ENCODE results near the gene ARNT2. TPM values are rescaled to one million over a fixed set of nuclear protein-coding genes. Genes with fewer than 3 reads are reported as not detected.

Gene ARNT2
- total RNA-seq, 1 donor from 2014 or later: not detected

- intact Hi-C loops (cut with micrococcal nuclease): loop anchor here (10.0 kb wide), 1 partner anchor 113 kb away; no protein-coding TSS in a partner anchor
- Mint-ChIP-seq H3K27ac (no peak overlapping the region), H3K4me3 (ENCODE audit: low read depth) (no peak overlapping the region), H3K9me3 (no peaks in the 10 kb centered on the region), H3K4me1 (ENCODE audit: low read depth) (peaks cover 6% of the 10 kb centered on the region), H3K27me3 (ENCODE audit: low read depth) (peaks cover 12% of the 10 kb centered on the region), H3K36me3 (ENCODE audit: low read depth) (no peaks in the 10 kb centered on the region)
- no peak for DNase-seq (ENCODE audit: low spot score)
Measured at GRCh38 chr15:80452166-80452565, 48.0 kb downstream of the ARNT2 start.

GRCh38 chr15:80455051-80455648, 51.0 kb downstream of the ARNT2 start:
- H3K36me3 Mint-ChIP-seq (ENCODE audit: low read depth): no peaks in the 10 kb centered on the region
- no peak for DNase-seq (ENCODE audit: low spot score)
- intact Hi-C loops (cut with micrococcal nuclease): loop anchor here (2.0 to 10.0 kb wide), 3 partner anchors 110 to 812 kb away; no protein-coding TSS in a partner anchor
- H3K9me3 Mint-ChIP-seq: no peaks in the 10 kb centered on the region
- no peak overlapping the region for H3K4me3 Mint-ChIP-seq (ENCODE audit: low read depth)
- peaks cover 15% of the 10 kb centered on the region for H3K27me3 Mint-ChIP-seq (ENCODE audit: low read depth)
- peaks cover 6% of the 10 kb centered on the region for H3K4me1 Mint-ChIP-seq (ENCODE audit: low read depth)
- no peak overlapping the region for H3K27ac Mint-ChIP-seq

- Mint-ChIP-seq H3K9me3 (no peaks in the 10 kb centered on the region), H3K4me3 (ENCODE audit: low read depth) (no peak overlapping the region), H3K27ac (no peak overlapping the region), H3K36me3 (ENCODE audit: low read depth) (no peaks in the 10 kb centered on the region), H3K4me1 (ENCODE audit: low read depth) (peaks cover 6% of the 10 kb centered on the region), H3K27me3 (ENCODE audit: low read depth) (peaks cover 15% of the 10 kb centered on the region)
- intact Hi-C loops (cut with micrococcal nuclease): loop anchor here (1.0 to 10.0 kb wide), 4 partner anchors 109 to 811 kb away; no protein-coding TSS in a partner anchor
- DNase-seq (ENCODE audit: low spot score): peak; percentile 41
Measured at GRCh38 chr15:80455668-80456442, 51.7 kb downstream of the ARNT2 start.

- Mint-ChIP-seq H3K36me3 (ENCODE audit: low read depth) (no peaks in the 10 kb centered on the region), H3K4me3 (ENCODE audit: low read depth) (no peak overlapping the region), H3K4me1 (ENCODE audit: low read depth) (peaks cover 6% of the 10 kb centered on the region), H3K27ac (no peak overlapping the region), H3K27me3 (ENCODE audit: low read depth) (peaks cover 17% of the 10 kb centered on the region), H3K9me3 (no peaks in the 10 kb centered on the region)
- intact Hi-C loops (cut with micrococcal nuclease): loop anchor here (1.0 to 10.0 kb wide), 2 partner anchors 108 to 513 kb away; no protein-coding TSS in a partner anchor
- no peak for DNase-seq (ENCODE audit: low spot score)
Measured at GRCh38 chr15:80456517-80457492, 52.6 kb downstream of the ARNT2 start.

- intact Hi-C loops (cut with micrococcal nuclease): loop anchor here (10.0 kb wide), 1 partner anchor 107 kb away; no protein-coding TSS in a partner anchor
- H3K27me3 Mint-ChIP-seq (ENCODE audit: low read depth): peaks cover 17% of the 10 kb centered on the region
- no peak overlapping the region for H3K27ac Mint-ChIP-seq
- H3K4me1 Mint-ChIP-seq (ENCODE audit: low read depth): peaks cover 6% of the 10 kb centered on the region
- no peaks in the 10 kb centered on the region for H3K9me3 Mint-ChIP-seq
- H3K4me3 Mint-ChIP-seq (ENCODE audit: low read depth): no peak overlapping the region
- no peaks in the 10 kb centered on the region for H3K36me3 Mint-ChIP-seq (ENCODE audit: low read depth)
- DNase-seq (ENCODE audit: low spot score): no peak
Measured at GRCh38 chr15:80457896-80458295, 53.7 kb downstream of the ARNT2 start.

- Mint-ChIP-seq H3K4me1 (ENCODE audit: low read depth) (peaks cover 6% of the 10 kb centered on the region), H3K27me3 (ENCODE audit: low read depth) (peaks cover 17% of the 10 kb centered on the region), H3K36me3 (ENCODE audit: low read depth) (no peaks in the 10 kb centered on the region), H3K9me3 (no peaks in the 10 kb centered on the region), H3K4me3 (ENCODE audit: low read depth) (no peak overlapping the region), H3K27ac (no peak overlapping the region)
- no peak for DNase-seq (ENCODE audit: low spot score)
- intact Hi-C loops (cut with micrococcal nuclease): loop anchor here (10.0 kb wide), 1 partner anchor 106 kb away; no protein-coding TSS in a partner anchor
Measured at GRCh38 chr15:80458580-80458979, 54.4 kb downstream of the ARNT2 start.

- peaks cover 6% of the 10 kb centered on the region for H3K4me1 Mint-ChIP-seq (ENCODE audit: low read depth)
- DNase-seq (ENCODE audit: low spot score): no peak
- intact Hi-C loops (cut with micrococcal nuclease): loop anchor here (10.0 kb wide), 1 partner anchor 105 kb away; no protein-coding TSS in a partner anchor
- H3K27me3 Mint-ChIP-seq (ENCODE audit: low read depth): peaks cover 14% of the 10 kb centered on the region
- H3K36me3 Mint-ChIP-seq (ENCODE audit: low read depth): no peaks in the 10 kb centered on the region
- H3K9me3 Mint-ChIP-seq: no peaks in the 10 kb centered on the region
- no peak overlapping the region for H3K27ac Mint-ChIP-seq
- H3K4me3 Mint-ChIP-seq (ENCODE audit: low read depth): no peak overlapping the region
Measured at GRCh38 chr15:80459380-80459779, 55.2 kb downstream of the ARNT2 start.

GRCh38 chr15:80459818-80460217, 55.6 kb downstream of the ARNT2 start:
- Mint-ChIP-seq H3K4me3 (ENCODE audit: low read depth) (no peak overlapping the region), H3K27ac (no peak overlapping the region), H3K4me1 (ENCODE audit: low read depth) (peaks cover 6% of the 10 kb centered on the region), H3K36me3 (ENCODE audit: low read depth) (no peaks in the 10 kb centered on the region), H3K9me3 (no peaks in the 10 kb centered on the region), H3K27me3 (ENCODE audit: low read depth) (peaks cover 14% of the 10 kb centered on the region)
- intact Hi-C loops (cut with micrococcal nuclease): loop anchor here (10.0 kb wide), 1 partner anchor 105 kb away; no protein-coding TSS in a partner anchor
- no peak for DNase-seq (ENCODE audit: low spot score)

GRCh38 chr15:80461356-80462095, 57.3 kb downstream of the ARNT2 start:
- H3K4me1 Mint-ChIP-seq (ENCODE audit: low read depth): no peaks in the 10 kb centered on the region
- no peak overlapping the region for H3K4me3 Mint-ChIP-seq (ENCODE audit: low read depth)
- no peak overlapping the region for H3K27ac Mint-ChIP-seq
- H3K9me3 Mint-ChIP-seq: no peaks in the 10 kb centered on the region
- H3K27me3 Mint-ChIP-seq (ENCODE audit: low read depth): peaks cover 6% of the 10 kb centered on the region
- H3K36me3 Mint-ChIP-seq (ENCODE audit: low read depth): no peaks in the 10 kb centered on the region
- DNase-seq (ENCODE audit: low spot score): no peak
- intact Hi-C loops (cut with micrococcal nuclease): no loop called here

GRCh38 chr15:80462111-80462510, 57.9 kb downstream of the ARNT2 start:
- H3K4me3 Mint-ChIP-seq (ENCODE audit: low read depth): no peak overlapping the region
- H3K4me1 Mint-ChIP-seq (ENCODE audit: low read depth): no peaks in the 10 kb centered on the region
- intact Hi-C loops (cut with micrococcal nuclease): no loop called here
- DNase-seq (ENCODE audit: low spot score): no peak
- H3K36me3 Mint-ChIP-seq (ENCODE audit: low read depth): no peaks in the 10 kb centered on the region
- peaks cover 9% of the 10 kb centered on the region for H3K27me3 Mint-ChIP-seq (ENCODE audit: low read depth)
- no peak overlapping the region for H3K27ac Mint-ChIP-seq
- H3K9me3 Mint-ChIP-seq: no peaks in the 10 kb centered on the region

GRCh38 chr15:80462836-80463512, 58.8 kb downstream of the ARNT2 start:
- DNase-seq (ENCODE audit: low spot score): no peak
- H3K27me3 Mint-ChIP-seq (ENCODE audit: low read depth): peaks cover 9% of the 10 kb centered on the region
- no peaks in the 10 kb centered on the region for H3K4me1 Mint-ChIP-seq (ENCODE audit: low read depth)
- no peak overlapping the region for H3K4me3 Mint-ChIP-seq (ENCODE audit: low read depth)
- intact Hi-C loops (cut with micrococcal nuclease): no loop called here
- no peak overlapping the region for H3K27ac Mint-ChIP-seq
- no peaks in the 10 kb centered on the region for H3K9me3 Mint-ChIP-seq
- no peaks in the 10 kb centered on the region for H3K36me3 Mint-ChIP-seq (ENCODE audit: low read depth)

Measured in activated T-helper 2 cell treated with anti-CD3 and anti-CD28 coated beads, Interferon-gamma antibody, Interleukin-2, Interleukin-4, amounts not matched to agents 10 μg/mL and 5 μg/mL and 100 μg/mL, durations not matched to agents 14 hours and 24 hours and 36 hours (primary cell).